HG03457 (cell line): ENCODE data around the gene HPSE2.
"Not testable (repeated sequence)": the region's sequence is repeated elsewhere in the genome, so short reads cannot be mapped to it uniquely, and the experiment has no call there.

Experiments used
- ATAC-seq: cut with Tn5 transposase; IDR thresholded peaks from one replicate; pipeline ENCODE4 v1.9.1; 2021; ENCODE audit warnings: moderate number of reproducible peaks; ENCODE audit not compliant: unreplicated experiment

Gene HPSE2

DNA sequence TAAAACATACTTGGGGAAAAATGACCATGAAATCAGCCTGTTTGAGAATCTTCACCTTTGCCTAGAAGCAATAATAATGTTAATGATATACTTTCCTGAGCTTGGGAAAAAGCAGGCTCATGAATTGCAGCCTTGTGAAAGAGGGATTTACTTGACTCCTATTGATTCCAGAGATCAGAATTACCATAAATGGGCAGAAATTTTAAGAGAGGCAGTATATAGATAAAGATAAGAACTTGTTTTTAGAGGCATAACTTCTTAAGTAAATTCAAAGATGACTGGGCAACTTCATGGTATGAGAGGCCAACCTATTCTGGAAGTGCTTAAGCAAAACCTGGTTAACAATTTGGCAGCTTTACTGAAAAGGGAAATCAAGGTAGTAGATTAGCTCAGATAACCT, 225.4 kb downstream of the HPSE2 start:
- ATAC-seq = no peak

DNA sequence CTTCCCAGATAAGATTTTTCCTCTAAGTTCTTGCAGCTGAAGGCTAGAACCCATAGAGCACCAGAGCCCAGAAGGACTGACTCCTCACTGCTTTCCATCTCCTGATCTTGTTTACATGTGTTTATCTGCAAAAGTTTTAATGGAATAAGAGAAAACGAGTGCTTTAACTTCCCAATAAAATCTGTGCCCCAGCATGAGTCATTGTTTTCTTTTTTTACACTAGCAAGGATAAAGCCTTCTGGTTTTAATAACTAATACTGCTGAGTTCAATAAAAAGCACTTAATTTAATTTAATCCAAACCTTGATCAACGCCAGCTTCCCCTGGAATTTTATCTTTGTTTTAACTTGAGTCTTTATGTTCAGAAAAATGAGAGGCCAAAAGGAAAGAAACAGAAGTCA, 227.6 kb downstream of the HPSE2 start:
- ATAC-seq = no peak

DNA sequence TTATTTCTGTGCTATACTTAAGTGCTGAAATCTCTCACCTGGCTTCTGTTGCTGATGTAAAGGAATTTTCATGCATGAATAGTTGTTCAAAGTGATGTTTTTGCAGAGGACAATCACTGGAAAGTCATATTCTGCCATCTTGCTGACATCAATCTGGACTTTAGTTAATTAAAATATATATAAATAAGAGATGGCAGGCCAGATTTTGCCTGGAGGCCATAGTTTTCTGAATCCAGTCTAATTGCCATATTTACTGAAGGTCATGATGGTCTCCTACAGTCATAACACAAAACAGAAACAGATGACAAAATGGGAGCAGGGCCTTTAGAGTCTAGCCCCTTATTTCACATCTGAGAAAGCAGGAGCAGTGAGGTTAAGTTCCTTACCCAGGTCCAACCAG, 228.2 kb downstream of the HPSE2 start:
- ATAC-seq = no peak

DNA sequence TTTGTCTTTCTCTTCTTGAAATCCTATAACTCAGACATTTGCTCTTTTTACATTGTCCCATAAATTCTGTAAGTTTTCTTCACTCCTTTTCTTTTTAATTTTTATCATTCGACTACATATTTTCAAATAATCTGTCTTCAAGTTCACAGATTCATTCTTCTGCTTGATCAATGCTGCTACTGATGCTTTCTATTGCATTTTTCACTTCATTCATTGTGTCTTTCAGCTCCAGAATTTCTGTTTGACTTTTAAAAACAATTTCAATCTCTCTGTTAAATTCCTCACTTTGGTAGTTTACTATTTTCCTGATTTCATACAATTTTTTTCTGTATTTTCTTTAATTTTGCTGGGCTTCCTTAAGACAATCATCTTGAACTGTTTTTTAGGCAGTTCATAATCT, 230.4 kb downstream of the HPSE2 start:
- no peak for ATAC-seq

DNA sequence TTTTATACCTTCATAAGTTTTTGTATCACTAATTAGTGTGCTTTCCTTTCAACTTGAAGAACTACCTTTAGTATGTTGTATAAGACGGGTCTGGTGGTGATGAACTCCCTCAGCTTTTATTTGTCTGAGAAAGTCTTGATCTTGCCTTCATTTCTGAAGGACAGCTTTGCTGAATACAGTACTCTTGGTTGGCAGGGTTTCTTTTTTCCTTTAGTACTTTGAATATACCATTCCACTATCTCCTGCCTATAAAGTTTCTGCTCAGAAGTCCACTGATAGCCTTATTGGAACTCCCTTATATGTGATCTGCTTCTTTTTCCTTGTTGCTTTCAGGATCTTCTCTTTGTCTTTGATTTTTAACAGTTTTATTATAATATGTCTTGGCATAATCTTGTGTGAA, 230.9 kb downstream of the HPSE2 start:
- ATAC-seq = no peak

DNA sequence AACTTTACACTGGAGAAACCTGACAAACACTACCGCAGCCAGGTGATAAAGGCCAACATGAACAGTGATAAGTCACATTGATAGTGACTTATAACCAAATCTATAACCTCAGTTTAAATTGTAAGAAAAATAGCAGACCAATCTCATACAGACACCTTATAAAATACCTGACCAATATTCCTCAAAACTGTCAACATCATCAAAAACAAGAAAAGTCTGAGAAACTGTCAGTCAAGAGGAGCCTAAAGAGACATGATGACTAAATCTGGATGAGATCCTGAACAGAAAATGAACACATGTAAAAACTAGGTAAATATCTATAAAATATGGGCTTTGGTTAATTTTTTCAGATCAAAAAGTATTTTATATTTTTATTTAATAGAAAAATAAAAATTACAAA, 233.3 kb downstream of the HPSE2 start:
- ATAC-seq = no peak

DNA sequence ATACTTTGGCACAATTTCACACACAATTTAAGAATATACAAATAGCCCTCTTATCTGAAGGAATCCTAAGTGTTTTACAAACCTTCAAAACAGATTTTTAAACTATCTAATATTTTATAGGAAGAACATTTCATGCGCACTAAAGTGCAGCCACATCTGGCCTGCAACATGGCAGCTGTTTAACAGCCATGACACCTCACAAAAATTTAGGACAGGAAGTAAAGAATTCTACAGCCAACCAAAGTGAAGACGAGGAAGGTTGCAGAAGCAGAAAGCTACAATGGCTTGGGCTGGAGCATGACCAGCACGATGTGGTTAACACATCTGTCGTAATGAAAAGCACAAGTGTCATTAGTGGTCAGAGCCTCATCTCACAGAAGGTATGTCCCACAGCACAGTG, 238.1 kb downstream of the HPSE2 start:
- no peak for ATAC-seq

DNA sequence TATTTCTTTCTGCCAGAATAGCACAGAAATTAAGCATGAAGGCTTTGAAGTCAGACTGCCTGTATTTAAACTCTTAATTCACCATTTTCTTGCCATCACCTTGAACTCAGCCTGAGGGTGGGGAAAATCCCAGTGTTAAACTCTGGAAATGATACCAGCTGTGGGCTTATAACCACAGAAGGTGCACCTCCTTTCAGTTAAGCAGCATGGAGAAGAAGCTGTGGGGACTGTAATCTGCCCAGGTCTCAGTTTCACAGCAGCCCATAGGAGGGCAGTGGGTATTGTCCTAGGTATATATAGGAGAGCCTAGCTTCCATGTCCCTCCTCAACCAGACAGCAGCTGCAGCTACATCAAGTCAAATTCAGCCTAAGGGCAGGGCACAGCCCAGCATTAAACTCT, 241.6 kb downstream of the HPSE2 start:
- no peak for ATAC-seq

DNA sequence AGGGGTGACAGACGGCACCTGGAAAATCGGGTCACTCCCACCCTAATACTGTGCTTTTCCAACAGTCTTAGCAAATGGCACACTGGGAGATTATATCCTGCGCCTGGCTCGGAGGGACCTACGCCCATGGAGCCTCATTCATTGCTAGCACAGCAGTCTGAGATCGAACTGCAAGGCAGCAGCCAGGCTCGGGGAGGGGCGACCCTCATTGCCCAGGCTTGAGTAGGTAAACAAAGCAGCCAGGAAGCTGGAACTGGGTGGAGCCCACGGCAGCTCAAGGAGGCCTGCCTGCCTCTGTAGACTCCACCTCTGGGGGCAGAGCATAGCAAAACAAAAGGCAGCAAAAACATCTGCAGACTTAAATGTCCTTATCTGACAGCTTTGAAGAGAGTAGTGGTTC, 251.9 kb downstream of the HPSE2 start:
- not testable (repeated sequence) for ATAC-seq

DNA sequence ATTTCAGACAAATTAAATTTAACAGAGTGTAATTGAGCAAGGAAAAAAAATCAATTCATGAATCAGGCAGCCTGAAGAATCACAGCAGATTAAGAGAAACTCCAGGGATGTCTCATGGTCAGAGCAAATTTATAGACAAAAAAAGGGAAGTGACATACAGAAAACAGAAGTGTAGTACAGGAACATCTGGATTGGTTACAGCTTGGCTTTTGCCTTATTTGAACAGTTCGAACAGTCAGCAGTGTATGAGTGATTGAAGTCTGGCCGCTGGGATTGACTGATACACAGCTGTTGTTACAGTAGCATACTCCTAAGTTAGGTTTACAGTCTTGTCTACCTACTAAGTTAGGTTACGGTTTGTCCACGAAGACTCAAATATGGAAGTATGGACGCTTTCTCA, 255.3 kb downstream of the HPSE2 start:
- no peak for ATAC-seq

DNA sequence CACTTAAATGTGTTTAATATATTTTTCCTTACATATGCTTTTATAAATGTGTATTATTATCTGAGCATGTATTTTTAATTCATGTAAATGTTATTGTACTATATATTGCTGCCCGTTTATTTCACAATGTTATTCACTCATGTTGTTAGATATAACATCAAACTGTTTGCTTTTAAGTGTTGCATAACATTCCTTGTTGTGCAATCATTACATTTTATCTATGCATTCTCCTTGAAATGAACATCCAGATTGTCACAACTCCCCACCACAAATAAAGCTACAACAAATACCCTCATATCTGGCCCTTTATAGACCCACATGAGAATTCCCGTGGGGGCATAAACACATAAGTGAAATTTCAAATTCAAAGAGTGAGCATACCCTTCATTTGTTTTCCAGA, 264.2 kb downstream of the HPSE2 start:
- ATAC-seq = no peak

DNA sequence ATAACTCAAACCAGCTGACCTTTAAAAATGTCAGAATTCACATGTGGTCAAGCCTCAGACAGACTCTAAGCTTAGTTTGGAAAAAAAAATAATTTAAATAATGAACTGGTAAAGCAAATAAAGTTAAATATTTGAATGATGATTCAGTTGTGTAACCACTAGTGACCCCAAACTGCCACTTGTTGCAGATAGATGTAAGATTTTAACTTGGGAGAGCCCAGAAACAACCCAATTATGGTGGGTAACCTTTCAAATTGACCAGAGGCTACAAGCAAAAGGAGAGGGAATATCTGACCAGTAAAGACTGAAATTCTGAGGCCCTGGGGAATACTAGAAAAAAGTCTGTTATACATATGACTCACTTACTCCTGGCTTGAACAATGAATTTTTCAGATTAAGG, 268.1 kb downstream of the HPSE2 start:
- ATAC-seq = no peak

DNA sequence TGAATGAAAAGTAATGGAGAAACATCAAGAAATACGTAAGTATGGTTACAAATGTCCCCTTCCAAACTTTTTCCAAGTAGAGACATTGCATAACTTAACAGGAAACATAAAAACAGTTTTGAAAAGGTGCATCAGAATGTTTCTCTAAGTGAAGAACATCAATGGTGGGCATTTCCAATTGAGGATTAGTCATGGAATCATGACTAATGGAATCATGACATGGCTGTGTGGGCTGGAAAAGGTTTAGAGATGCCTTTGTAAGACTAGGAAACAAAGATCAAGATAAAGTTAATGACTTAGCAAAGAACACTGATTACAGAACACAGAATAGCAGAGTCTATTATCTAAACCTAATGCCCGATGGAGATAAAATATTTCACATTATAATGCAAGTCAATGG, 272.0 kb downstream of the HPSE2 start:
- ATAC-seq = no peak

DNA sequence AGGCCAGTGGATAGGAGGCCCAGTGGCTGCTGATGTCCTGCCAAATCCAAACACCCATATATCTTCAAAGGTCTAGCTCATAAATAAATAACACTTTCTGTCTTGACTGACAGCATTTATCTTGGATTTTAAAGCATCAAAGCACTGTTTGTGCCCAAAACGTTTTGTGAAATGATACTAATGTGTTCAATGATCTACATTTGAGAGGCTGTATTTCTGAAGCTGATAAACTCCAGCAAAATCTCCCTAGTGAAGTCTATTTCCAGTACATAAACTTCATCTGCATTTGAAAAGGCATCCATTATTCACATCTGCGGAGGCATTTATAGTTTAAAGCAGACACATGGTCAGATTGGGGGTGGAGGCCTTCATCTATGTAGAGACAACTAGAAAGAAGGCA, 276.3 kb downstream of the HPSE2 start:
- ATAC-seq = no peak

DNA sequence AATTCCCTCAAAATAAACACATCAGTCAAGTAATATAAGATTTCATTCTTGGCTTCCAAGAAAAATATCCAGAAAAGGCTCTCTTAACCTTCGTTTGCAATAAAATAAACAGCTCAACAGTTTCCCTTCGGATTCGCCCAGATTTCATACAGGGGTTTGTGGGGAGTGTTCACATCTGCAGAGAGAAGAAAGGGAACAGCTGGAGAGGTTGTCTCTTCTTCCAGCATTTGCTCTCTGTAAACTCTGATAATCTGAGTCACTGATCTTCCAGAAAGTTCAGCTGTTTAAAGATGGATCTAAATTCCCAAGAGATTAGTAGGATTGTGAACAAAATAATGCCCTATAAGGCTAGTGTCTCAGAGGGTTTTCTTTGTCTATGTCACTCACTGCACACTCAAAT, 277.9 kb downstream of the HPSE2 start:
- ATAC-seq = no peak

DNA sequence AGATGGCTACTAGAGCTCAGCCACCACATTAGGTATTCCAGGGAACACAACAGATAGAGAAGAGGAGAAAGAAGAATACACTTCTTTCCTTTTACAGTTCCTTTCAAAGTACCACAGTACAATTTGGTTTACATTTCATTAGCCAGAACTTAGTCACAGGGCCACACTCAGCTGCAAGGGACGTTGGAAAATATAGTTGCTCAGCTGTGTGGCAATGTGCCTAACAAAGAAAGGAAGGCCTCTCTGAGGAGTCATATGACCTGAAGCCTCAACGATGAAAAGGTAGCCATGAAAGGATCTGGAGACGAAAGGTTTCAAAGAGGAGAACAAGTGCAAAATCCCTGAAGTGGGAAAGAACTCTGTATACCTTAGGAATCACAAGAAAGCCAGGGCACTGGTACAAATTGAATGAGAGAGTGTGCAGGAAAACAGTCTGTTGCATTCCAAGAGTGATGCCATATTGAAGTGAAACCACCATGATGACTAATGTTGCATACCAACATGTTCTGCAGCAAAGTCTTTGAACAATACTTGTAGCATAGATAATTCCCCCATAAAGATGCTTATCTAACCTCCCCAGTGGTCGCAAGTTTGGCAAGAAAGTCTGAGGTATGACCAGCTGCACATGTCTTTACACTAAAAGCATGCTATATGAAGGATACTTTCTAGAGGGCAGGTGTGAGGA, 278.9 kb downstream of the HPSE2 start:
- ATAC-seq = no peak

DNA sequence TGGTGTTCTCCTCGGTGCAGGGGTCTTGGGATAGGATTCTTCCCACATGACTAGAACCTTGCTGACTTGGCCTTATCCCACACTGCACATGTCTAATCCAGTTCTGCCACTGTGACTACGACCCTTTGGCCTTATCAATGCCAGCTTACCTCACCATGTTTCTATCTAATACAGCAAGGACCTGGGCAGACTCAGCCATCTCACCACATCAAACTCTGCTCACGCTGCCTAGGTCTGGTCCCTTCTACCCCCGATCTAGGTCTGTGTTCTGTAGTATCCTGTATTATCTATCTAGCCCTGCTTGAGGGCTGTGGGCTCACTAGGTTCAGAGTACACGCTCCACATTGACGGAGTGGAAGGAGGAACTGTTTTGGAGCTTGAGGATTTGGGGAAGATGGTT, 282.4 kb downstream of the HPSE2 start:
- ATAC-seq = no peak

DNA sequence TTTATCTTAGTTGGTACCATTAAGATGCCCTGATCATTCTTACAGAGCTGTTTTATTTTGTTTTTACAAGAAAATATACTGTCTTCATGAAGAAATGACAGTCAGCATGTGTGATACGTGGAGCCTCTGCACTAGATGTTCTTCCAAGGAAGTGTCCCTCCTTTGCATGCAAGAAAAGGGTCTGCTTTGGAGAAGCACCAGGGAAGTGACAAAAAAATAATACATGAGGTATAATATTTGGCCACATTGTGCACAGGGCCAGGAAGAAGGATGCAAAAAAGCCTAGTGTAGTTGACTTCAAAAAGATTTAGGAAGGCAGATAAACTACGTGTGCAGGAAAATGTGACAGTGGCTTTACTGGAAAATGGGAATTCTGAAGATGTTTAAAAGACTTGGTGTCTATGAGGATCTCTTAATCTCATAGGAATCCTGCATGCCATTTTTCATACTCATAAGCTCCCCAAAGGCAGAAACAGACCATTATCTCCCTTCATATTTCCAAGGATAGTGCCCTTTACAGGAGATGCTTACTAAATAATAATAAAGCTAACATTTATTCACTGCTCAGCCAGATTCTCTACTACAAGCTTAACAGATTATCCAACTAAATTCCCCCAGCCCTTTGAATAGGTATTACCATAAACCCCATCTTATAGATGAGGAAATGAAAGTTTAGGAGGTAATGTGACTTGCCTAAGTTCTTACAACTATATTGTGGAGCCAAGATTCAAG, 284.2 kb downstream of the HPSE2 start:
- no peak for ATAC-seq

DNA sequence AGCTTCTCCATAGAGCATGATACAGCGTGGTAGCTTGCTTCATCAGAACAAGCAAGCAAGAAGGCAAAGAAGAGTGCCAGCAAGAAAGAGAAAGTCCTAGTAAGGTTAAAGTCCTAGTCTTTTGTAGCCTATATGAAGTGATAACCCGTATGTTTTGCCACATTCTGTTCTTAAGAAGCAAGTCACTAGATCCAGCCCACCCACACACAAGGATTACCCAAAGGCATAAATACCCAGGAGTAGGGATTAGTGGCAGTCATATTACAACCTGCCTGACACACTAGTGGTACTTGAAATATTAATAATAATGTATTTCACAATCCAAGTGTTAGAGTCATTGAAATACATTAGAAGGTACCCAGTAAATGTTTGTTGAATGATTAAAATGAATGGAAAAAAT, 285.5 kb downstream of the HPSE2 start:
- ATAC-seq = no peak

DNA sequence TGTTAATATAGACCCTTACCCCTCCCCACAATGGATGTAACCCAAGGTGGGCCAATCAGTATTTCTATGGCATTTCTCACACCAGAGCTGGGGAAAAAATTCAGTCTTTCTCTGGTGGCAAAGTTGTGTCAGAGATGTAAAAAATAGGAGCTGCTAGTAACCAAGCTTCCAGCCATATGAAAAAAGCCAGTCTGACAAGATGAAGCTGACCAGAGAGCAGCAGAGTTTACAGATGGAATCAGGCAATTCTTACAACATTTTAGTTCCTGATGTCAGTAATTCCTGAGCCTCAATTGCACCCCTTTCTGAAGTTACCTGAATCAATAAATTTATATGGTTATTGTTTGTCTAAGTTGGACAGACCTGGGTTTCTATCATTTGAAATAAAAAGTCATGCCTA, 286.3 kb downstream of the HPSE2 start:
- no peak for ATAC-seq

DNA sequence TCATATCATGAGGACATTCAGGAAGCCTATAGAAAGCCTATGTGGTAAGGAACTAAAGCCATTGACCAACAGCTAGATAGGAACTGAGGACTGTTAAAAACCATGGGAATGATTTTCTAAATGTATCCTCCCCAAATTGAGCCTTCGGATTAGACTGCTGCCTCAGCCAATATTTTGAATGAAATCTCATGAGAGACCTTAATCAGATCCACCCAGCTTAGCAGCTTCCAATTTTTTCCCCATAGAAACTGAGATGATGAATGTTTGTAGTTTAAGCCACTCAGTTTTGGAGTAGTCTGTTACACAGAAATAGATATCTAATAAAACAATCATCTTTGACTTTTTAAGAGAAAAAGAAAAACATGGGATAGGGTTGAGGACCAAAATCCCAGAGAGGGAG, 292.0 kb downstream of the HPSE2 start:
- no peak for ATAC-seq

DNA sequence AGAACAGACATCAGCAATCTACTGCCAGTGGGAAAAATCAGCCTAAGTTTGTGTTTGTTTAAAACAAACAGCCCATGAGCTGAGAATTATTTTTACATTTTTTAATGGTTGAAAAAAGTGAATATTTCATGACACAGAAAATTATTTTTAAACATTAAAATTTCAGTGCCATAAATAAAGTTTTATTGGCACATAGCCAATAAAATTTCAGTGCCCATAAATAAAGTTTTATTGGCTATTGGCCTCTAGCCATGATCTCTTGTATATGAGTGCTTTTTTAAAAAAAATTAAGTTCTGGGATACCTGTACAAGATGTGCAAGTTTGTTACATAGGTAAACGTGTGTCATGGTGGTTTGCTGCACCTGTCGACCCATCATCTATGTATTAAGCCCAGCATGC, 305.9 kb downstream of the HPSE2 start:
- ATAC-seq = no peak

DNA sequence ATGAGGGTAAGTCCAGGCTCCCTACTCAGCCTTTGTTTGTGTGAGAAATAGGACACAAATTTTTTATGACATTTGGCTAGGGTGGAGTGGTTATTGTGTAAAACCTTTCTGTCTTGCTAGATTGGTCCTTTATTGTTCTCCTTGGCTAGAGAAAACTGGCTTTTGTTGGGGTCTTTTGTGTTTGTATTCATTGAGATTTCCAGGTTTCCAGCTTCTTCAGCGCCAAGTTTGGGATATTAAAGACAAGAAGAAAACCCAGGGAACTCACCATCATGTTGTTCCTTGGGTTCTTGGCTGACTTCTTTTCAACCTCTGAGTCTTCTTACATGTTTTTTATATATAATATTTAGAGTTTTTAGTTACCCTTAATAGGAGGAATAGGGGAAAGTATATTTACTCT, 310.0 kb downstream of the HPSE2 start:
- ATAC-seq = no peak
